DMS 273 (cell line): ENCODE data around the gene ARL11.
"Not testable (repeated sequence)": the region's sequence is repeated elsewhere in the genome, so short reads cannot be mapped to it uniquely, and the experiment has no call there.

Experiments used
- DNase-seq: peaks from one replicate; lab custom pipeline; 2025; ENCODE audit not compliant: unreplicated experiment; lab: John Stamatoyannopoulos, UW

The ARL11 gene

DNA sequence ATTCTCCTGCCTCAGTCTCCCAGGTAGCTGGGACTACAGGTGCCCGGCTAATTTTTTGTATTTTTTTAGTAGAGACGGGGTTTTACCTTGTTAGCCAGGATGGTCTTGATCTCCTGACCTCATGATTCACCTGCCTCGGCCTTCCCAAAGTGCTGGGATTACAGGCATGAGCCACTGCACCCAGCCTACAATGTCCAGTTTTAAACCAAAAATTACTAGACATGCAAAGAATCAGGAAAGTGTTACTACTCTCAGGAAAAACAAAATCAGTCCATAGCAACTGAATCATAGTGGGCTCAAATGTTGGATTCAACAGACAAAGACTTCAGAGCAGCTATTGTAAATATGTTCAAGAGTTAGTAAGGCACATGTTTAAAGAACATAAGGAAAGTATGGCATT is 16.3 kb upstream of the ARL11 start:
- not testable (repeated sequence) for DNase-seq

DNA sequence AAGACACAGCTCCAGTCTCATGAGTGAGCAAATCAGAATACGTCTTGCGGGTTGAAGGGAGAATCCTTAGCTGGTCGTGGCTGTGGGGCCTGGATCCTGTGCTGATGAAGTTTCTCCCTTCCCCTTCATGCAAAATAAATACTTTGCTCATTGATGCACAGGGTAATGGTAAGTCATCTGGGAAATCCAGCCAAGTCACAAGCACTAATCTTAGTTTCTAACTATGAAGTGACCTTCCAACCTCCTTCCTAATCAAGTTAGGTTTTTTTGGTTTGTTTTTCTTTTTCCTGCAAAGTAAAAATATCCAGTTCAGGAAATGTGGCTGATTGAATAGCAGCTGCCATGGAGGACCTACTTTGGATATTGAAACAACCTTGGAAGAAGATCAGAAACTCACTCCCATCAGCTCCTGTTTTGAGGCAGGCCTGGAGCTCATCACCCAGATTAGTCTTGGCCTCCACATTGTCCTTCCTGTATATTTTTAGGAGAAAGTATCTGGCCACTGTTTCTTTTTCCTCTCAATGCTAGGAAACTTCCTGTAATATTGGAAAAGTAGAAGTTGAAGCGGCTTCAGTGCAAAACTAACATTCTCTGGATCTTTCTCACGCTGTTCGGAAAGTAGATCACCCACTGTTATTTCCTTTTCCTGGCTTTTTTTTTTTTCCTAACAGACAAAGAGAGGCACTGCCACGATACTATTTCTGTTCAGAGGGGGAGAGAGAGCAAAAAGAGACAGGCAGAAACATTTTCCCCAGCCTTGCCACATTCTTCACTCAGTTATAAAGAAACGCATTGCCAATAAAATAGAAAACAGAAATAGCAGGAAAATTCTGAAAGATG is 12.3 kb upstream of the ARL11 start:
- no peak for DNase-seq

DNA sequence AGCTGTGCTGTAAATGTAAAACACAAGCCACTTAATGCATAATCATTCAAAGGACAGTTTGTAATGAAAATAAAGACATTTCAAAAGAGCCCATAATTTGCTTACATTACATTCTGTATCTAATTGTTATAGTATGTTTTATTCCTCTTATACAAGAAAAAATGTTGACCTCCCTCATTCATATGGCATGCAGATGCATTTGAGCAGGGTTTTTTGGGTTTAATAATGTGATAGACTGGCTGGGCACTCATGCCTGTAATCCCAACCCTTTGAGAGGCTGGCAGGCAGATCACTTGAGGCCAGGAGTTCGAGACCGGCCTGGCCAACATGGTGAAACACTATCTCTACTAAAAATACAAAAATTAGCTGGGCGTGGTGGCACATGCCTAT is 11.6 kb upstream of the ARL11 start:
- no peak for DNase-seq

DNA sequence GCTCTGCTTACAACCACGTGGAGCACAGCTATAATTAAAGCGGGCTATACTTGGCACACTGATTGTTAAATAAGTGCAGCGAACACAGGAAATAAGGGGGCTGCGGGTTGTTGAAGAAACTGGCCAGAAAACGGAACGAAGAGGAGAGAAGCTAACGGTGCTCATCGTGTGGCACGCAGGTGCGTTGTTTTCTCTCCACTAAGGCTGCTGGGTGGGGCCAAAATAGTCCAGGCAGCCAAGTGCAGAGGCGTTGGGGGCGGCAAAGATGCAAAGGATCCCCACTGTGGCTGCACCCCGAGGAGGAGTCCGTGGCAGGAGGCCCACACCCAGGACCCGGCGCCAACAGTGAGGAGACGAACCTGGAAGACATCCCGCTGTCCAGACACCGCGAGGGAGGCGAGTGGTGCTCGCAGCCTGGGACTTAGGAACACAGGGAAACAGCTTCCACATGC is 8.1 kb upstream of the ARL11 start:
- DNase-seq: no peak

DNA sequence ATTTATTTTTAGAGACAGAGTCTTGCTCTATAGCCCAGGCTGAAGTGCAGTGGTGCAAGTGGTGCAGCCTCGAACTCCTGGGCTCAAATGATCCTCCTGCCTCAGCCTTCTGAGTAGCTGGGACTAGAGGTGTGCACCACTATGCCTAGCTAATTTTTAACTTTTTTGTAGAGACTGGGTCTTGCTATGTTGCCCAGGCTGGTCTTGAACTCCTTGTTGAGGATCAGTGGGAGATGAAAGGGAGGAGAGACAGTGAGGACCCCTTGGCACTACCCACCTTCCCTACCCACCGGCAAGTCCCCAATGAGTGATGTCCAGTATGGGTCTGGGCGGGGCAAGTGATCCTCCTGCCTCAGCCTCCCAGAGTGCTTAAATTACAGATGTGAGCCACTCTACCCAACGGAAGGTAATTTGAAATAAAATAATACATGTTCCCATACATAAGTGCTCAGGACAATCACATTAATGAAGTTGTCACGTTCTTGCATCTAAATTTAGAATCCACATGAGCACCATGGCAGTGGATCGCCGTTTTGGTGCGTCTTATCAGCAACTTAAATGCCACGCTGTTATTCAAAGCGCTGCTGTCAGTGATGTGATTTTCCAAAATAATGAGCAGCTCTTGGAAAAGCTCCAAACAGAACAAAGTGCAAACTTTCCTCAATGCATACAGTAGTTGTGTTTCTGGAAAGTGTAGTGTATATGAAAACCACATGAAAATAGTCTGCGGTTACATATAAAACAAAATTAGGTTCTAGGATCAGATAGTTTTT is 5.9 kb upstream of the ARL11 start:
- DNase-seq: no peak

DNA sequence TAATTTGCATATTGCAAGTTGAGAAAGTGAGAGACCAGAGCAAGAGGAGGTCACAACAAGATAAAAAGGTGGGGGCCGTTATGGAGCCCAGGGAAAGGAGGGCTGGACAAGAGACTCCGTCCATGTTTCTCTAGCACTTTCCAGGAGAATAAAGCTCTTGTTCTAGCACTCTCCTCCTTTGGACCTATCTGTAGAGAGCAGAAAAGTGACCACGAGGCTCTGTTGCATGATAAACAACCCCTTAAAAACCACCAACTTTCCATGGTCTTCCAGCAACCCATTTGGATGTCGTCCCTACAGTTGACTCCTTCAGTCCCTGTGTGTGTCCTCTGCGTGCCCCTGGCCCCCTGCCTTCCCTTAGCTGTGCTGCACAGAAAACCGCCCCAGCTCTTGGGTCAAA is 4.1 kb upstream of the ARL11 start:
- DNase-seq: no peak

DNA sequence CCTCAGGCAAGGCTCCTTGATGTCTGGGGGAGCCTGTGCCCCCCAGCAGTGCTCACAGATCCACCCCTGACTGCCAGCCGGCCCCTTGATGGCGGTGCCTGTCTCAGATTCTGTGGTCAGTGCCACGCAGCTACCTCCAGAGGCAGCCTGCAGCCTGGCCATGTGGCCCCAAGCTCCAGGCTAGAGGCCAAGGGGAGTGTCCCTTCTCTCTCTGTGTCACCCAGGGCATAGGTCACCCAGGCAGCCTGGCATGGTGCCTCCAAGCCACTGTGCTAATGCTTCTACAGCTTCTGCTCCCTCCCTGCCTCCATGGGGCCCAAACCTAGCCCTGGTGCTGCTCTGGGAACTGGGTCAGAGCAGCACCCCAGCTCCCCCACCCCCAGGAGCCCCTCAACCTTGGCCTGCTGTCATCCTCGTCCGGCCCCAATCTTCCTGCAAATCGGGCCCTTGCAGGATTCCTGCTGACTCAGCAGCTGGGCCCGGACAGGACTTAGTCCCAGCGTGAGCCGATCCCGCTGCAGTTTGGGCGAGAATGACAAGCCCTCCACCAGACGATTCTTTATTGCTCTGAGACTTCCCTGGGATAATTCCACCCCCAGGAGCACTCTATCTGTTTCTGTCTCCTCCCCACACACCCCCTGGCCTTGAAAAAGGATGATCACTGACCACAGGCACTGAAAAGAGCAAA is 2.8 kb upstream of the ARL11 start:
- DNase-seq: no peak

DNA sequence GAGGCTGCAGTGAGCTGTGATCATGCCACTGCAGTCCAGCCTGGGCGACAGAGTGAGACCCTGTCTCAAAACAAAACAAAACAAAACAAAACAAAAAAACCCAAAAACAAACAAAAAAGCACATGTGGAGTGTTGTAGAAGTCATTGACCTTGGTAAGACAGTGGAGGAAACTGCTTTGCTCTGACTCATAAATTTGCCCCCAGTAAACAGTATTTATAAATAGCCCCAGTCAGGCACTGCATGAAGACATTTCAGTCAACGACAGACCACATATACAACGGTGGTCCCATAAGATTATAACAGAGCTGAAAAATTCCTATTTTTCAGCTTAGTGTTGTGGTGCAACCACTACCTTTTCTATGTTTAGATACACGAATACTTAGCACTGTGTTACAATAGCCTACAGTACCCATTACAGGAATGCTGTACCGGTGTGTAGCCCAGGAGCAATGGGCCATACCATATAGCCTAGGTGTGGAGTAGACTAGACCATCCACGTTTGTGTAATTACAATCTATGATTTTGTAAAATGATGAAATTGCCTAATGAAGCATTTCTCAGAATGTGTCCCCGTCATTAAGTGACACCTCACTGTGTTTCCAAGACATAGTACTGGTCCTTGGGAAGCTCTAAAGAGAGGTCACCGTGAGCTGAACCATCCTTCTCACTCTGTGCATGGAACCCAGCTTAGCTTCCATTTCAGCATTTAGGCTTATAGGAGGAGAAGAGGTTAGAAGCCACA is 1.1 kb downstream of the ARL11 start:
- no peak for DNase-seq

DNA sequence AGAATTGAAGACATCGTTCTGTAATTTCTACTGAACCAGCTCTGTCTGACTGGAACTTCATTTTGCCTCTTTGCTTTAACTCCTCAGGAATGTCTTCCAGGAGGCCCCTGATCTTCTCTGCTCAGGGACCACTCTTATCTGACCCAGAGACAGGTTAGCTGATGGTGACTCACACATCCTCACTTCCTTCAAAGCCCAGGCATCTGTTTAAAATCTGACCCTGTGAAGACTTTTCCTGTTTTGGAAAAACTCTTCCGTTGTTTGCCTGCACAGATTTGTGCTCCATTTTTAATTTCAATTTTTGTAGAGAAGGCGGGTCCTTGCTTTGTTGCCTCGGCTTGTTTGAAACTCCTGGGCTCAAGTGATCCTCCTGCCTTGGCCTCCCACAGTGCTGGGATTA is 1.6 kb downstream of the ARL11 start:
- no peak for DNase-seq

DNA sequence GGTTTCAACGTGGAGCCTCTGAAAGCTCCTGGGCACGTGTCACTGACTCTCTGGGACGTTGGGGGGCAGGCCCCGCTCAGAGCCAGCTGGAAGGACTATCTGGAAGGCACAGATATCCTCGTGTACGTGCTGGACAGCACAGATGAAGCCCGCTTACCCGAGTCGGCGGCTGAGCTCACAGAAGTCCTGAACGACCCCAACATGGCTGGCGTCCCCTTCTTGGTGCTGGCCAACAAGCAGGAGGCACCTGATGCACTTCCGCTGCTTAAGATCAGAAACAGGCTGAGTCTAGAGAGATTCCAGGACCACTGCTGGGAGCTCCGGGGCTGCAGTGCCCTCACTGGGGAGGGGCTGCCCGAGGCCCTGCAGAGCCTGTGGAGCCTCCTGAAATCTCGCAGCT is 2.3 kb downstream of the ARL11 start:
- DNase-seq: no peak

DNA sequence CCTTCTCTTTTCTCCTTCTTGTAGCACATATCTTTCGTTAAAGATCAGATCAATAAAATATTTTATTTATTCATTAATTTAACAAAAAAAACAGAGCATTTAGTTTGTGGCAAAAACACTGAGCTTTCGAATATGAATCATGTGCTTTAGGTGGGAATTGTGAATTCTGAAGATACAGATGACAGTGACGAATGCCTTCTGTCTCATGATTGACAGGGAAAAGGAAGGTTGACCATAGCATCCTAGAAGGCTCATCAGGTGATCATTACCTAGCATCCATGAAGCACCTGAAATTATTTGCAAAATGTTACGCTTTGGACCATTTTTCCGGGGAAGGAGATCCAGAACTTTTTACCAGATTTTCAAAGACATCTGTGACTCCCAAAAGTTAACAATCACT is 3.8 kb downstream of the ARL11 start:
- no peak for DNase-seq

DNA sequence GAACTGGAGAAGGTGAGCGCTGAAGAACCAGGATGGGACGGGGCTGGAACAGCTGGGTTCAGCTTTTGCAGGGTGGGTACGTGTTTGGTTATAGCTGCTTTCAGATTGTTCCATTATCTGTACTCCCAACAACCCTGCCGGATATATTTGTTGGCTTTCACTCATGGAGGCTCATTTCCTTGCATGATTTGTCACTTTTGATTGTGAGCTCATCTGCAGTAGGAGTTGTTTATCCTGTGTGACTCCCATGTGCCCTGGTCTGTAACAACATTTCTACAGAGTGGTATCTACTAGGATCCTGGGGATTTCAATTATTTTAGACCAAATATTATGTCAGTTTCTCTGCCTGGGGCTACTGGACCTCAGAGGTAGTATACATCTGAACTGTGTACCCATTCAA is 5.4 kb downstream of the ARL11 start:
- DNase-seq: no peak

DNA sequence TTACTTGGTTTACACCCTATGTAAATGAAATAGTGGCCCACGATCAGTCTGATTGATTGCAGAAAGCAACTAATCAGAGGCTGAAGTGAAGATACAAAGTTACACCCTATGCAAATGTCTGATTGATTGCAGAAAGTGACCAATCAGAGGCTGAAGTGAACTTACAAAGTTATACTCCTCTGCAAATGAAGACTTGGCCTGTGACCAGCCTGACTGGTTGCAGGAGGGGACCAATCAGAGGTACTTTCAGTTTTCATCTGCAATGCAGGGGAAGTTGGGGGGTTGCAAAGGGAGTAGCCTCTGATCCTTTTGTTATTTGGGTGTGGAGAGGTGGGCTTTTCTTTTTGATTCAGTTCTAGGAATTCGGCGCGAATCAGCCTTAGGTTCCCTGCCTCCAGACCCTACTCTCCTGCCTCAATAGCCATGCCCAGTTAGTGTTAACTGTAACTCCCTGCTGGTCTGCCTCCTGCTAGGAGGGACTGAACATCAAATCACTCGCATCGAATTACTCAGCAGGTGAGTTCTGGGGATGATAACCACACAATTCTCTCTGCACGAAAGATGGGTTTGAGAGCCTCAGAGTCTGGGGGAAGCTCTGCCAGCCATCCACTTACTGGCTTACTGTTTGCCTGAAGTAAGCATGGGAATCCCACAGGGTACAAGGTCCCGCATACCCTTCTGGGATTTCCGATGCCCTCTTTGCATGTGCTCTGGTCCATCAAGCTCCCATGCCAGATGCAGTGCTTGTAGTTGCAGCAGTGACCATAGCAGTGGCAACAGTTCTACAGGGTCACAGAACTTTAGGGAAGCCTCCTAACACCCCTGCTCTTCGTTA is 7.5 kb downstream of the ARL11 start:
- no peak for DNase-seq

DNA sequence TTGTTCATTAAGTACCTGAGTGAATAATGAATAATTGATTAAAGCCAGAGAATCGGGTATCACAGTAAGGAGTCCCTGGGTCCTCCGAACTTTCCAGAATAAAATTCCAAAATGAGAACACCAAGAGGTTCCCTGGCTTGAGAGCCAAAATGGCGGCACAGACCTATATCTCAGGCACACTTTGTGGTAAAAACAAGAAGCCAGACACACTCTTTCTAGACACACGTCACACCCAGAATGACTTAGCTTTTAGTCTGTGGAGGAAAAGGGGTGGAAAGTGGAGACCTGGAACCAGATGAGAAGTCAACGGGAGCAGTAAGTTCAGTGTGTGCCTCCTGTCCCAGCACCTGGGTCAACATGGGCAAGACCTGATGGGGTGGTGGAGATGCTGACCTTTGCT is 8.4 kb downstream of the ARL11 start:
- DNase-seq: no peak

DNA sequence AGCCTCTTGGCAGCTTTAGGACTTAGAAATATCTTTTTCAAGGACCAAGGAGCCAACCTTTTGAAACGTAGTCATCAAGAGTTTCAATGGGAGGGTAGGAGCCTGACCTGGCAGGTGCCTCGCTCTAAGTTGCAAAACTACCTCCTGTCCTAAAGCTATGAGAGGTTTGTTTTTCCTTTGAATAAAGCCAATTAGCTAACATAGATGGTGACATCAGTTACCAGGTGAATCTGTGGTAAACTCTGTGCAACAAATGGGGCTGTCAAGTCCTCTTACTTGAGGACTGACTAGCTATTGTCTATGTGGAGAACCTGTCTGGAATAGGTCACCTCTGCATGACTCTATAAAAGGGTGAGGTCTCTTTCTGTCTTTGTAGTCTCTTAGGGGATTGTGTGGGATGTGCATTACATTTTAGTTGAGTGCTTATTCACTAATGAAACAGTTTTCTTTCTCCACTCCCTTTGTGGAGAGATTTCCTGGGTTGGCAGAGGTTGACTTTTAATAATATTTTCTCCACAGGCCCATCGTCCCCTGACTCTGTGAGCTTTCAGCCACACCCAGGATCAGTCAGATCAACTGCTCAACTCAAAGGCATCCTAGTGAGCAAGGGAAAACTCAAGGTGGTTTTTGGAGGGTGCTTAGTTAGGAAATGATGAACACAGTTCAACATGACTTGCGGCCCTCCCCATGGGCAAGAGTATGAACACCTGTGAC is 9.9 kb downstream of the ARL11 start:
- DNase-seq: no peak

DNA sequence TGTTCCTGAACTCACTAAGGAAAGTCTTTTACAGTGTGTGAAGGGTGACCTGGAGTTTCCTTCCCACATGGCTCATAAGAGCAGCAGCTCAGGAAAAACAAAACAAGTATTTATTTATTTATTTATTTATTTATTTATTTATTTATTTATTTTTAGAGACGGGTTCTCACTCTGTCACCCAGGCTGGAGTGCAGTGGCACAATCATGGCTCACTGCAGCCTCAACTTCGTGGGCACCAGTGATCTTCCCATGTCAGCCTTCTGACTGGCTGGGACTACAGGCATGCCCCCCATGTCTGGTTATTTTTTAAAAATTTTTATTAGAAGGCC is 10.4 kb downstream of the ARL11 start:
- DNase-seq: no peak

DNA sequence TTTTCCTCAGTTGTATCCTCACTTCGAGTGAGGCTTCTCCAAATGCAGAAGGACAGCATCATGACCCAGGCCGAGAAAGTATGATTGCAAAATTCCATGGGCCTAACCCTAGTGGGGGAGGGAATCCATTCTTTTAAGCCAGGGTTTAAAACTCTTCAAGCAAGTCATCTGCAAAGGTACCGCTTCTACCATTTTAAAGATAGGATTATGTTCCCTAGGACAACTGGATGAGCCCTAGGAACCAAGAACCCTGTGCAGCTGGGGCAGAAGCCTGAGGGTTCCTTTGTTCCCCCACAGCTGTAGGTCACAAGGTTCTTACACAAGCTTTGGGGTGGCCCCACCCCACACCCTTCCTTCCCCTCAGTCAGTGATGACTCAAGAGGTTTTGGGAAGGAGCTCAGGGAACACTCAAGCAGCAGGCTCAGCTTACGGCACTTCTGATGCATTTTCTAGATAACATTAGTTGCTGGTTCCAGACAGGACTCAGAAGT is 13.5 kb downstream of the ARL11 start:
- no peak for DNase-seq

DNA sequence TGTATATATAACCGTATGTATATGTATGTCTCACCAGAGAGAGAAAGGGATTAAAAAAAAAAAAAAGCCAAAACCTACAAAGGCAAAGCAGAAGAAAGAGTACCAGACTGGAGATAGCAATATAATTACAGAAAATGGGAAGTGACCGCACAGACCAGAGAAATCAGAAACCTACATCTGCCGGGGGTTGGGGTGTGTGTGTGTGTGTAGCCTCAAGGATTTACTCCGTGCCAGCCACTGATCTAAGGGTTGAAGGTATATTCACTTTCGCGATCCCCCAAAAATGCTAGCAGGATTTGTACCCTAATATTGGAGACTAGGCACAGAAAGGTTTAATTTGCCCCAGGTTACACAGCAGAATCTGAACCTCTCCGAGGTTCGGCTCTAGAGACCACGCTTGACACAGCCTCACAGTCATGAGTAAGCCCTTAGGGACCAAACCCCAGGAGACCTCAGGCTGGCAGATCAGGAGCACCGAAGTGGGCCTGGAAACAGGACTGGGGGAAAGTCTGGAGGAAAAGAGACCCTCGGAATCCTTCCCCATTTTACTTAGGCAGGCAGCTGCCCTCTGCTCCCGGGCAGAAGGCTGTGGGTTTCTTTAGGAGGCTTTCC is 14.8 kb downstream of the ARL11 start:
- DNase-seq: no peak

DNA sequence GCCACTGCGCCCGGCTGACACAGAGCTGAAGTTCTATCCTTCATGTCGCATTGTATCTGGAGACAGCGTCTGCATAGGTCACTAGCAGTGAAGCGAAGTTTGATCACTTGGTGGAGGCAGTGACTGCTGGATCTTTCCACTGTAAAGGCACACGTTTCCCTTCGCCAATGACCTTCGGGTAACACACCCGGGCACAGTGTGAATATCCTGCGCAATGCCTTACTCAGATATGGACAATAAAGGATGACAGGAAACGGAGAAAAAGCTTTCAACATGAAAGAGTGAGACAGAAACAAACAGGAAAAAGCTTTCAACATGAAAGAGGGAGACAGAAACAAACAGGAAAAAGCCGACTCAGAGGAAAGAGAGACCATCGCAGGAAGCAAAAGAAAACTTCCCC is 17.1 kb downstream of the ARL11 start:
- no peak for DNase-seq
